Smooth muscle cell (in vitro differentiated cells): ENCODE data around the gene MORN2. TPM values are rescaled to one million over a fixed set of nuclear protein-coding genes. Genes with fewer than 3 reads are reported as not detected.
"Not testable (repeated sequence)": the region's sequence is repeated elsewhere in the genome, so short reads cannot be mapped to it uniquely, and the experiment has no call there.

Experiments
- DNase-seq: peaks from one replicate; lab custom pipeline; 2025; ENCODE audit not compliant: unreplicated experiment; lab: John Stamatoyannopoulos, UW
- H2AFZ ChIP-seq: fragments of 200-600 bp; sonication (generic); 2 replicates; pipeline ENCODE4 v1.6.0; 2016; ENCODE audit warnings: antibody characterized with exemption, low read depth, mild to moderate bottlenecking
- H3F3A ChIP-seq: fragments of 200-600 bp; sonication (generic); 2 replicates; pipeline ENCODE4 v1.6.0; 2017; ENCODE audit warnings: antibody characterized with exemption, low read depth
- H3K27ac ChIP-seq: fragments of 200-600 bp; sonication (generic); 2 replicates; pipeline ENCODE4 v1.5.1; 2016; ENCODE audit warnings: low read depth, mild to moderate bottlenecking
- H3K27me3 ChIP-seq: fragments of 200-600 bp; sonication (generic); 2 replicates; pipeline ENCODE4 v1.6.1; 2016; ENCODE audit warnings: low read depth, mild to moderate bottlenecking
- H3K36me3 ChIP-seq: fragments of 200-600 bp; sonication (generic); 2 replicates; pipeline ENCODE4 v1.5.1; 2016; ENCODE audit warnings: low read depth
- H3K4me1 ChIP-seq: fragments of 200-600 bp; sonication (generic); 2 replicates; pipeline ENCODE4 v1.5.1; 2016; ENCODE audit warnings: low read depth
- H3K4me2 ChIP-seq: fragments of 200-600 bp; sonication (generic); 2 replicates; pipeline ENCODE4 v1.6.0; 2016; ENCODE audit warnings: mild to moderate bottlenecking
- H3K4me3 ChIP-seq: fragments of 200-600 bp; sonication (generic); 2 replicates; pipeline ENCODE4 v1.5.1; 2016; ENCODE audit warnings: mild to moderate bottlenecking
- H3K79me2 ChIP-seq: fragments of 200-600 bp; sonication (generic); 2 replicates; pipeline ENCODE4 v1.6.0; 2016; ENCODE audit warnings: low read depth, mild to moderate bottlenecking
- H3K9ac ChIP-seq: fragments of 200-600 bp; sonication (generic); 2 replicates; pipeline ENCODE4 v1.6.0; 2016; ENCODE audit warnings: low read depth
- H3K9me3 ChIP-seq: fragments of 200-600 bp; sonication (generic); replicated peaks from 2 replicates; pipeline ENCODE4 v1.5.1; 2016; ENCODE audit warnings: low read depth
- H4K20me1 ChIP-seq: fragments of 200-600 bp; sonication (generic); 2 replicates; pipeline ENCODE4 v1.6.0; 2016; ENCODE audit warnings: low read depth
- WGBS: methylation state at CpG from one replicate; pipeline ENCODE4 v1.1.7; 2016; ENCODE audit warnings: low lambda C conversion rate; 5-methylcytosine and 5-hydroxymethylcytosine counted together
- polyA plus RNA-seq: library from polyadenylated mRNA; unstranded; fragments of >200 nt; fragmentation: Nextera tagmentation; extraction: Ambion mirVana; gene quantifications from 2 replicates; pipeline ENCODE4 v1.2.1, GENCODE V29; 2016
- total RNA-seq: library from RNA; depleted of rRNA; stranded (reverse); fragments of >200 nt; gene quantifications from 2 replicates; pipeline ENCODE4 v1.2.3, GENCODE V29; 2014
- TF ChIP-seq, protein P1 (sequence below): fragments of 200-600 bp; sonication (generic); IDR thresholded peaks from 2 replicates; pipeline ENCODE4 v1.5.1; 2017; ENCODE audit warnings: borderline replicate concordance, mild to moderate bottlenecking, antibody characterized with exemption; ENCODE audit not compliant: insufficient read depth, poor library complexity, severe bottlenecking

MORN2 gene
- total RNA-seq (30.5 and 49.7 TPM in 2 replicates), polyA plus RNA-seq (42.8 and 53.7 TPM in 2 replicates)

DNA sequence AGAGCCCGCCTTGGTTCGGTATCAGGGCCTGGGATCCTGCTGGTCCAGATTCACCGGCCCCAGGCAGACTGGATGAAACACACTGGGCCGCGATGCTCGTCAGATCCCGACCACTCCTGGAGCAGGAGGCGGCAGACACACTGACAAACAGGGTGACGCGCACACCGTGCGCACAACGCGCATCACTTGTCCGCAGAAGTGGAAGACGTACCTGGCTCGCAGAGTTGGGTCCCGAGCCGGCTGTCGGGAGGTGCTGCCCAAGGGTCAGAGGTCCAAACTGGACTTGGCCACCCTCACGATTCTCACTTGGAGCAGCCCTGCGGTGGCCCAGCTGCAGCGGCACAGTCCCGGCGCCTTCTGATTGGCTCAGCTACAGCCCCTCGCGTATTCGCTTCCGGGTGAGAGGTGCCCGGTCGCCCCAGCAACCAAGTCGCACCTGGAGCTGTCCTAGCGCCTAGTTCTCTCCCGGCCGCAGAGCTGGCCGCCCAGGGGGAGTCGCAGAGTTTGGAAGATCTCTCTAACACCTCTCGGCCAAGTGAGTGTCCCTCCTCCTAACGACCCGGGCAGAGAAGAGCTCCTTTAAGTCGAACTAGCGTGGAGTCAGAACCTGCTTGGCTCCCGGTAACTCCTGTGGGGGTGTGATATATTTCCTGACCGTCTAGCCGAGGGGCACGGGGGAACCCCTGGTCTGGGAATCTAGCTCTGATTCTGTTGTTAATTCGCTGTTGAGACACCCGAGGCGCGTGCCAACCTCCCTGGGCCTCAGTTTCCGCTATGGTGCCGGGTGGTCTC lies at the start of gene MORN2, which contains the start of gene DHX57:
TSS of gene MORN2 (plus strand) at position 401 of the 792 bp plus-strand sequence.
TSS of gene DHX57 (minus strand) at position 359 of the 792 bp plus-strand sequence. CDS start 7,529 bp downstream, outside the sequence.
- peak within 1 kb of the TSS; percentile 93 for H3K4me2 ChIP-seq
- 2% methylated on average over 52 of the region's 52 CpGs for WGBS
- H3K4me3 ChIP-seq, result peak within 1 kb of the TSS; percentile 79
- peaks cover 1% of the 10 kb centered on the region for H3K36me3 ChIP-seq
- H3K9me3 ChIP-seq, result peaks cover 6% of the 10 kb centered on the region
- H2AFZ ChIP-seq, result peak within 1 kb of the TSS; percentile 96
- H3K27me3 ChIP-seq, result no peaks in the 10 kb centered on the region
- no peaks in the 10 kb centered on the region for H4K20me1 ChIP-seq
- TF ChIP-seq, protein P1, sequence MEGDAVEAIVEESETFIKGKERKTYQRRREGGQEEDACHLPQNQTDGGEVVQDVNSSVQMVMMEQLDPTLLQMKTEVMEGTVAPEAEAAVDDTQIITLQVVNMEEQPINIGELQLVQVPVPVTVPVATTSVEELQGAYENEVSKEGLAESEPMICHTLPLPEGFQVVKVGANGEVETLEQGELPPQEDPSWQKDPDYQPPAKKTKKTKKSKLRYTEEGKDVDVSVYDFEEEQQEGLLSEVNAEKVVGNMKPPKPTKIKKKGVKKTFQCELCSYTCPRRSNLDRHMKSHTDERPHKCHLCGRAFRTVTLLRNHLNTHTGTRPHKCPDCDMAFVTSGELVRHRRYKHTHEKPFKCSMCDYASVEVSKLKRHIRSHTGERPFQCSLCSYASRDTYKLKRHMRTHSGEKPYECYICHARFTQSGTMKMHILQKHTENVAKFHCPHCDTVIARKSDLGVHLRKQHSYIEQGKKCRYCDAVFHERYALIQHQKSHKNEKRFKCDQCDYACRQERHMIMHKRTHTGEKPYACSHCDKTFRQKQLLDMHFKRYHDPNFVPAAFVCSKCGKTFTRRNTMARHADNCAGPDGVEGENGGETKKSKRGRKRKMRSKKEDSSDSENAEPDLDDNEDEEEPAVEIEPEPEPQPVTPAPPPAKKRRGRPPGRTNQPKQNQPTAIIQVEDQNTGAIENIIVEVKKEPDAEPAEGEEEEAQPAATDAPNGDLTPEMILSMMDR, result no peak
- H3K4me1 ChIP-seq, result peaks cover 6% of the 10 kb centered on the region
- peak within 1 kb of the TSS; percentile 74 for H3K9ac ChIP-seq
- DNase-seq, result peak; percentile 35
- H3K27ac ChIP-seq, result peak within 1 kb of the TSS; percentile 18
- peaks cover 42% of the 10 kb centered on the region for H3K79me2 ChIP-seq
- no peaks in the 10 kb centered on the region for H3F3A ChIP-seq

DNA sequence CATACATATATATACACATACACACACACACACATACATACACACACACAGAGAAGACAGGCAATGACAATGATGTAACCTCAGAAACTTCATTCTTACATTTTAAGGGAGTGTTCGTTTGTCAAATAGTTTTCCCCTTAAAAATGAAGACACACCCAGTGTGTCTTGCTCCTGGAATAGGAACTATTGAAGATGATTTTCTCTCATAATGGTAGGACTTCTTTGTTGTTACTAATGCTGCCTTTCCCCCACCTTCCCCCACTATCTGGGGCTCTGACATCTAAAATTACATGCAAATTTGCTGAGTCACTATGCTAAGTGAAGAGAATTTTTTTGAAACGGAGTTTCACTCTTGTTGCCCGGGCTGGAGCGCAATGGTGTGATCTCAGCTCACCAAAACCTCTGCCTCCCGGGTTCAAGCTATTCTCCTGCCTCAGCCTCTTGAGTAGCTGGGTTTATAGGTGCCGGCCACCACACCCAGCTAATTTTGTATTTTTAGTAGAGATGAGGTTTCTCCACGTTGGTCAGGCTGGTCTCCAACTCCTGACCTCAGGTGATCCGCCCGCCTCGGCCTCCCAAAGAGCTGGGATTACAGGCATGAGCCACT lies 48.1 kb upstream of the MORN2 start:
- H3K79me2 ChIP-seq, DNase-seq, H3F3A ChIP-seq, H3K27me3 ChIP-seq, H4K20me1 ChIP-seq, H2AFZ ChIP-seq, H3K4me3 ChIP-seq, H3K9me3 ChIP-seq, H3K4me1 ChIP-seq: not testable (repeated sequence)
- H3K4me2 ChIP-seq, result peak overlapping the region; percentile 66
- peak overlapping the region; percentile 9 for H3K9ac ChIP-seq
- 63% methylated on average over 10 of the region's 10 CpGs for WGBS
- H3K36me3 ChIP-seq, result peaks cover 26% of the 10 kb centered on the region
- H3K27ac ChIP-seq, result peak overlapping the region; percentile 42

DNA sequence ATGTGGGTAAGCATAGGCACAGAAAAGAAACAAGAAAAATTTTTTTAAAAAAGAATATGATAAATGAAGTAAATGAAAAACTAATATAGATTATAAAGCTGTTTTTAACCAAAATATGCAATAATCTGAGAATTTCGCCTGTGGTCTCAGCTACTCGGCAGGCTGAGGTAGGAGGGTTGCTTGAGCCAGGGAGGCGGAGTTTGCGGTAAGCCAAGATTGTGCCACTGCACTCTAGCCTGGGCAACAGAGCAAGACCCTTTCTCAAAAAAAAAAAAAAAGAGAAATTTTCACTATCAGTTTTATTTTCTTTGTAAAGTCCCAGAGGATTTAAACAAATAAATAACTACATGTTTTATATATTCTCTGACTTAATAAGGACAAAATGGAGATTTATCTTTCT lies 47.3 kb upstream of the MORN2 start:
- no peak overlapping the region for H3K9ac ChIP-seq
- WGBS, result 97% methylated on average over 4 of the region's 4 CpGs
- peaks cover 22% of the 10 kb centered on the region for H3K36me3 ChIP-seq
- no peaks in the 10 kb centered on the region for H3K27me3 ChIP-seq
- H2AFZ ChIP-seq, result no peak overlapping the region
- no peak overlapping the region for H3K4me3 ChIP-seq
- no peak for DNase-seq
- no peaks in the 10 kb centered on the region for H3F3A ChIP-seq
- no peaks in the 10 kb centered on the region for H4K20me1 ChIP-seq
- H3K9me3 ChIP-seq, result no peaks in the 10 kb centered on the region
- no peaks in the 10 kb centered on the region for H3K79me2 ChIP-seq
- no peak overlapping the region for H3K27ac ChIP-seq
- peaks cover 4% of the 10 kb centered on the region for H3K4me1 ChIP-seq
- TF ChIP-seq, protein P1, result no peak
- H3K4me2 ChIP-seq, result no peak overlapping the region

DNA sequence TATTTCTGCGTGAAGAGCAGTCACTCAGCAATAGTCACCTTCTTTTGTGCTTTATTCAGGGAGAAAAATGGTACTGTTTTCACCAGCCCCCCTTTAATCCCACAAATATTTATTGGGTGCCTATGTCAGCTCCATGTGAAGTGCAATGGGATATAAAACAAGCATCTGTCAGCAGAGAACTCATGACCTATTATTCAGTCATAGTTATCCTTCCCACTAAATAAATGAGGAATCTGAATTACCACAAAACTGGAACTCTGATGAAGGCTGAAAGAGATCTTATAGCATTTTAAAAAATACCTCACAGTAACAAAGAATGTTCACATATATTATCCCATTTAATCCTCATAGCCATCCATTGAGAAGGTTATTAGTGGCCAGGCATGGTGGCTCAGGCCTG lies 45.8 kb upstream of the MORN2 start:
- WGBS, result 97% methylated on average over 1 of the region's 1 CpG
- no peak for DNase-seq

More for the DNA sequence above, 45.8 kb upstream of the MORN2 start:
- TF ChIP-seq, protein P1, result no peak
- peaks cover 4% of the 10 kb centered on the region for H3K4me1 ChIP-seq
- H2AFZ ChIP-seq, result no peak overlapping the region
- H3K9me3 ChIP-seq, result no peaks in the 10 kb centered on the region
- no peaks in the 10 kb centered on the region for H4K20me1 ChIP-seq
- no peak overlapping the region for H3K27ac ChIP-seq
- H3K79me2 ChIP-seq, result no peaks in the 10 kb centered on the region
- H3F3A ChIP-seq, result no peaks in the 10 kb centered on the region
- no peak overlapping the region for H3K9ac ChIP-seq
- H3K36me3 ChIP-seq, result peaks cover 19% of the 10 kb centered on the region
- H3K27me3 ChIP-seq, result no peaks in the 10 kb centered on the region
- H3K4me3 ChIP-seq, result no peak overlapping the region
- no peak overlapping the region for H3K4me2 ChIP-seq
